Measurements from ENCODE around the gene ALDOB.

DNA sequence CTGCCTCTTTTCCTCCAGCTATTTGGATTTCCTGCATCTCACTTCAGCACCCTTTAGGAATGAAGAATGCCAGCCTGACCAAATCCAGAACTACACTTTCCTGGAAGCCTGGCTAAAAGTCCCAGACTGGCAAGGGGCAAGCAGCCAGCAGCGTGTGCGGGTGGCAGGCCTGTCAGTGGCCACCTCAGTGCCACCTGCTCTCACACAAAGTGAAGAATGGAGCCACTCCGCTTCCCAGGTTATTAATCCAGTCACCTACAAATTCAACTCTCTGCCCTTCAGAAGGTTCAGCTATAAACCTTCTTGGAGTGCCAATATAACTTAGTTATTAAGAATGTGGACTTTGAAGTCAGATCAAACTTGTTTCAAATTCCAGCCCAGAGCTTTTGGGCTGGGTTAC lies 6.7 kb upstream of the ALDOB start:
- TF ChIP-seq POLR2AphosphoS5 (IDR thresholded peaks at IDR 0.05; ENCODE audit: low read depth, low read length) (no peak), EZH2 (IDR thresholded peaks at IDR 0.05) (no peak), ZFX (IDR thresholded peaks at IDR 0.05) (no peak), POLR2A (IDR thresholded peaks at IDR 0.05; ENCODE audit: borderline replicate concordance, extremely low read depth, insufficient read depth, insufficient read length) (no peak), SRF (IDR thresholded peaks at IDR 0.05; ENCODE audit: low read depth) (no peak), EZH2phosphoT487 (IDR thresholded peaks at IDR 0.05; ENCODE audit: borderline replicate concordance) (no peak), CEBPB (IDR thresholded peaks at IDR 0.05; ENCODE audit: low read depth) (no peak), ZNF274 (IDR thresholded peaks at IDR 0.05; ENCODE audit: low read depth, low read length) (no peak), YY1 (IDR thresholded peaks at IDR 0.05; ENCODE audit: extremely low read depth, insufficient replicate concordance, low read depth, low read length) (no peak), TCF7L2 (IDR thresholded peaks at IDR 0.05; ENCODE audit: borderline replicate concordance, extremely low read depth, insufficient read depth, insufficient read length) (no peak), SIN3A (IDR thresholded peaks at IDR 0.05; ENCODE audit: low read depth) (no peak)
- TF ChIP-seq, protein P1, sequence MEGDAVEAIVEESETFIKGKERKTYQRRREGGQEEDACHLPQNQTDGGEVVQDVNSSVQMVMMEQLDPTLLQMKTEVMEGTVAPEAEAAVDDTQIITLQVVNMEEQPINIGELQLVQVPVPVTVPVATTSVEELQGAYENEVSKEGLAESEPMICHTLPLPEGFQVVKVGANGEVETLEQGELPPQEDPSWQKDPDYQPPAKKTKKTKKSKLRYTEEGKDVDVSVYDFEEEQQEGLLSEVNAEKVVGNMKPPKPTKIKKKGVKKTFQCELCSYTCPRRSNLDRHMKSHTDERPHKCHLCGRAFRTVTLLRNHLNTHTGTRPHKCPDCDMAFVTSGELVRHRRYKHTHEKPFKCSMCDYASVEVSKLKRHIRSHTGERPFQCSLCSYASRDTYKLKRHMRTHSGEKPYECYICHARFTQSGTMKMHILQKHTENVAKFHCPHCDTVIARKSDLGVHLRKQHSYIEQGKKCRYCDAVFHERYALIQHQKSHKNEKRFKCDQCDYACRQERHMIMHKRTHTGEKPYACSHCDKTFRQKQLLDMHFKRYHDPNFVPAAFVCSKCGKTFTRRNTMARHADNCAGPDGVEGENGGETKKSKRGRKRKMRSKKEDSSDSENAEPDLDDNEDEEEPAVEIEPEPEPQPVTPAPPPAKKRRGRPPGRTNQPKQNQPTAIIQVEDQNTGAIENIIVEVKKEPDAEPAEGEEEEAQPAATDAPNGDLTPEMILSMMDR (IDR thresholded peaks at IDR 0.05 in 2 of 3, conservative IDR thresholded peaks at IDR 0.05 in 1 of 3; ENCODE audit: borderline replicate concordance in 1 of 3, insufficient read depth in 1 of 3, low read depth in 2 of 3, low read length in 2 of 3), result no peak
- TF ChIP-seq, protein P2, sequence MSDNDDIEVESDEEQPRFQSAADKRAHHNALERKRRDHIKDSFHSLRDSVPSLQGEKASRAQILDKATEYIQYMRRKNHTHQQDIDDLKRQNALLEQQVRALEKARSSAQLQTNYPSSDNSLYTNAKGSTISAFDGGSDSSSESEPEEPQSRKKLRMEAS (IDR thresholded peaks at IDR 0.05), result no peak
- TF ChIP-seq, protein P3, sequence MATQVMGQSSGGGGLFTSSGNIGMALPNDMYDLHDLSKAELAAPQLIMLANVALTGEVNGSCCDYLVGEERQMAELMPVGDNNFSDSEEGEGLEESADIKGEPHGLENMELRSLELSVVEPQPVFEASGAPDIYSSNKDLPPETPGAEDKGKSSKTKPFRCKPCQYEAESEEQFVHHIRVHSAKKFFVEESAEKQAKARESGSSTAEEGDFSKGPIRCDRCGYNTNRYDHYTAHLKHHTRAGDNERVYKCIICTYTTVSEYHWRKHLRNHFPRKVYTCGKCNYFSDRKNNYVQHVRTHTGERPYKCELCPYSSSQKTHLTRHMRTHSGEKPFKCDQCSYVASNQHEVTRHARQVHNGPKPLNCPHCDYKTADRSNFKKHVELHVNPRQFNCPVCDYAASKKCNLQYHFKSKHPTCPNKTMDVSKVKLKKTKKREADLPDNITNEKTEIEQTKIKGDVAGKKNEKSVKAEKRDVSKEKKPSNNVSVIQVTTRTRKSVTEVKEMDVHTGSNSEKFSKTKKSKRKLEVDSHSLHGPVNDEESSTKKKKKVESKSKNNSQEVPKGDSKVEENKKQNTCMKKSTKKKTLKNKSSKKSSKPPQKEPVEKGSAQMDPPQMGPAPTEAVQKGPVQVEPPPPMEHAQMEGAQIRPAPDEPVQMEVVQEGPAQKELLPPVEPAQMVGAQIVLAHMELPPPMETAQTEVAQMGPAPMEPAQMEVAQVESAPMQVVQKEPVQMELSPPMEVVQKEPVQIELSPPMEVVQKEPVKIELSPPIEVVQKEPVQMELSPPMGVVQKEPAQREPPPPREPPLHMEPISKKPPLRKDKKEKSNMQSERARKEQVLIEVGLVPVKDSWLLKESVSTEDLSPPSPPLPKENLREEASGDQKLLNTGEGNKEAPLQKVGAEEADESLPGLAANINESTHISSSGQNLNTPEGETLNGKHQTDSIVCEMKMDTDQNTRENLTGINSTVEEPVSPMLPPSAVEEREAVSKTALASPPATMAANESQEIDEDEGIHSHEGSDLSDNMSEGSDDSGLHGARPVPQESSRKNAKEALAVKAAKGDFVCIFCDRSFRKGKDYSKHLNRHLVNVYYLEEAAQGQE (IDR thresholded peaks at IDR 0.05; ENCODE audit: low read depth), result no peak
